Renal cortex interstitium (tissue), 11 donors: ENCODE measurements around the gene ZBTB20. TPM values are rescaled to one million over a fixed set of nuclear protein-coding genes. Genes with fewer than 3 reads are reported as not detected.

Experiments
- DNase-seq, 11 donors: peaks; one replicate each; pipeline ENCODE4 v3.0.0-alpha.2; 2013; ENCODE audit warnings: low read depth in 9 of 11, low spot score in 4 of 11; ENCODE audit errors: extremely low read depth in 1 of 11
- polyA plus RNA-seq, 3 donors: library from polyadenylated mRNA; unstranded; fragments of 120-200 nt; gene quantifications; one replicate each; pipeline ENCODE4 v1.2.1, GENCODE V29; 2013; ENCODE audit not compliant: insufficient read length in 3 of 3

ZBTB20 gene
- polyA plus RNA-seq, 3 donors = 5.5 to 6.9 (median 6.6) TPM

GRCh38 chr3:114634635-114635034, 512.5 kb downstream of the ZBTB20 start:
- DNase-seq = no peak

DNA sequence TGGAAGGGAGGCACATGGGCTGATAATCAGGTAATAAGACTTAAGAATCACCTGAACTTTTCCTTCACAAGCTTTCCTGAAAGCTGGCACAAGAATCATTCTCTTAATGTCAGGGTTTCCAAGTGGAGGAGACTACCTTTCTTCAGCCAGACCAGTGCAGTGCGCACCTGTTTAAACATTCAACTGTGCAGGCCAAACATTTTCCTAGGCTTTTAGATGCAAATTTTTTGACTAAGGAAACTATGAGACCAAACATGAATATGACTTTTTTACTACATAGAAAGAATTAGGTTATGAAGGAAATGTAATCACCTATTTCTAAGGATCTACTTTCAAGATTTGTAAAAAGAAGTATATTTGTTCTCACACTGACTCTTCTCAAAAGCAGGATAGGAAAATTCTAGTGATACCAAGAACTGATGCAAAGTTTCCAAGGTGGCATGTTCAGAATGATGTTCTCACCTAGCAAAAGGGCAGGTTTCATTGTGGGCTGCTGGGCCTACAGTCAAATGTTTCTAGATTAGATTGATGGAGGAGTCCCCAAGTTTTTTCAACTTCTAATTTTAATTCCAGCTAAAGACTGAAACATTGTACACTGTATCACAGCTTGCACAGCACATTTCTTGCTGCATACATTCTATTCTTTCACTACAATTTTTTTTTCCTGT, 514.2 kb downstream of the ZBTB20 start:
- DNase-seq = no peak

GRCh38 chr3:114627770-114628169, 519.3 kb downstream of the ZBTB20 start:
- DNase-seq = no peak

- peak in 1 of 11 donors; percentile 22 for DNase-seq
Measured at GRCh38 chr3:114626751-114627150, 520.3 kb downstream of the ZBTB20 start.

- DNase-seq = peak in 3 of 11 donors; percentile 37 to 48 (median 41)
Measured at GRCh38 chr3:114624571-114625181, 522.4 kb downstream of the ZBTB20 start.

DNA sequence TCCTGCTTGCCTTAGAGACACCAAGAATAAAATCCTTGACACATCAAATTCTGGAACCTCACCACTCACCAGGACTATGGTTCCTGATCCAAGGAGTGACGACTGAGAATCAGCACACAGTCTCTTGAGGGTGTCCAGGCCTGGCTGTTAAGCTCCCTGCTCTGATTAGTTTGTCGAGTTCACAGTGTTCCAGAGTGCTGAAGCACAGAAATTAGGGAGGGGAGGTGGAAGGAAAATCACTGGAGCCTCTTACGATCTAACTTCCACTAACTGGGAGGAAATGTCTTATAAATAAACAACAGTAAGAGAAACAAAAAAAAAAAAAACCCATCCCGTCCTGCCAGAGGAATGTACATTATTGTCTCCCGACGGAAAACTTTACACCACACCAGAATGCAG, 523.0 kb downstream of the ZBTB20 start:
- DNase-seq = peak in 2 of 11 donors; percentile 34 to 43

DNA sequence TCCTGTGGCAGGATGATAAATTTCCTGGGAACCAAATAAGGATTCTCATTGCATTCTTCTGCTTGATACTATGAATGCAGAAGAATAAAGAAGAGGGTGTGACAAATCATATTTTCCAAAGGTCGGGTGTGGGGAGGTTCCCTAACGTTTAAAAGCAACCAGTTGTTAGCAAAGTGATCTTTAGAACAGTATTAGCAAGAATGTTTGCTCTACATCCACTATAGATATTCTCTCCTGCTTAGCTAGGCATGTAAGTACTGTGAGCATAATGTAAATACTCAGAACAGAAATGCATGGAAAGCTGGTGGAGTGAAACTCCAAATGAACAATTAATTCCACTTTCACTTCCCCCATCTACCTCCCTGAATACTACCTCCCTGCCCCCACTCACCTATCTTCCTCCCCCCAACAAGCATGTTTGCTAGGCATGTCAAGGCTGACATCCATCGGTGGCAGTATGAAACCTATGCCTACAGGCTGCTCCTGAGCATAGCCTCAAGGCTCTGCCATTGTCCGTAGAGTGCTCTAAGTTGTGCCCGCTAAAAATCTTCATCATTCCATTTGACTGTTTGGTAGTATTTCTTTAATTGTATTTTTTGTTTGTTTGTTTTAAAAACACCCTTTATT, 523.6 kb downstream of the ZBTB20 start:
- DNase-seq = no peak

DNA sequence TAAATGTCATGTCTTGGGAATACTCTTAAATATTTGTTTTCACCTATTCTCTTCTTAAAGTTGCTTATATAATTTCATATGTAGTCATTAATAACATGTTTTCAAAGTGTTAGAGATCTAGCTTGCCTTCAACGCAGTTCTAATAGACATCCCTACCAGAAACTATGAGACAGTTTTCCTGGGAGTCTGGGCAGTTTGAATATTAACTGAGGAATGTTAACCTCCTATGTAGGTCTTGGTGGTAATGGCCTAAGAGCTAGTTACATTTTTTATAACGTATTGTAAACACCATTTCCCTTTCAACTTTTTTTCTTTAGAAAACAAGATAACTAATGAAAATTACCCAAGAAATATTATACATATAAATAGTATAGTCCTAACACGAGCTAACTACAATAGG, 525.1 kb downstream of the ZBTB20 start:
- no peak for DNase-seq

DNA sequence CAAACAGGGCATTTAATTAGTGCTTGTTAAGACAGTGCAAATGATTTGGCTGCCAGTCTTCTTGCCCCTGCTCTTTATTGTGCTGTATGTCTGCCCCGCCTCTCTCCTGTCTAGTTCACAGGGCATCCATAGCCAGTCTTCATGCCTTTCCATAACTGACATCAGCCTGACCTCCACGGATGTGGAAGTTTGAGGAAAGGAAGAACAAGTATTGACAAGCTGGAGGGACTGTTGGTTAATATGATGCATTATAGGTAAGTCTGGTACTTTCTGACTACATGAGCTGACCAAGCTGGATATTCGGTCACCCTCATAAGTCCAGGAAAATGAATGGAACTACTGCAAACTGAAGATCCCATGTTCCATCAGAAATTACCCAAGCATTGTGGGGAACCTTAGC, 527.3 kb downstream of the ZBTB20 start:
- DNase-seq = no peak

GRCh38 chr3:114615523-114616085, 531.5 kb downstream of the ZBTB20 start:
- DNase-seq = no peak

DNA sequence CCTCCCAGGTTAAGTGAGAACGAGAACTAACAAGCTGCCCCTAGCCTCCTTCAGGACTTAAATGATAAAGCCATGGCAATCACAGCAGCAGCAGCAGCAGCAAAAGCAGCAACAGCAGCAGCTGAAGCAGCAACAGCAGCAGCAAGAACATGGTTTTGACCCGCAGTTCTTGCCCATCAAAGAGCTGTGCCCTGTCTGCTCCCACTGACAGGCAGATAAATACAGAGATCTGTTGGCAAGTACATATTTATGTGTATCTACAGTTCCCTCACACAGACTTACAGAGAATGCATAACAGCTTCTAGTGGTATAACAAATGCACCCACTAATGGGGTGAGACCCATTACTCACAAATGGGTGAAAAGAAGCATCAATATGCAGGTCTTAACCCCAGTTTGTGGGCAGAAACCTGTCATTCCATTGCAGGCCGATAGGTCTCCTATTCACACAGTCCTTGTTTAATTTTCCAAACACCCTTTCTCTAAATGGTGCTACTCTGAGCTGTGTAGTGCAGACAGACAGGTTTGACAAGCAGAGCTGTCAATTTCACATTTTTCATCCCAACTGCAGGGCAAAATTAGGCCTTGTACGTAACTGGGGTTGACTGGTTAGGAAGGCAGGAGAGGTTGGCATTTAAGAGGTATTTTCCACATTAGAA, 537.0 kb downstream of the ZBTB20 start:
- DNase-seq = no peak

DNA sequence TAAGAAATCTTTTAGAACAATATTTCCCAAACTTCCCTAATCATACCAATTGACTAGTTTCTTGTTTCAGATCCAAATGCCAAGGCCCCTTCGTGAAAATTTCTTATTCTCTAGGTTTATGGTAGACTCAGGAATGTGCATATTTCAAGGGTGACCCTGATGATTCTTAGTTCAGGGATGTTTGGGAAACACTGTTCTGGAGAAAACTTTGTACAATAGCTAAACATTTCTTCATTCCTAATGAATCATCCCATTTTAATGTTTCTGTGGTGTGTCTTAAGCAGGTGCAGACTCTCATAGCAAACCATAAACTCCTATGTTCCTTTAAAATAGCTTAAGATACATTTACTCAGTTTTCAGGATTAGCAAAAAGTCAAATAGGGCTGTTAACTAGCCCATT, 538.8 kb downstream of the ZBTB20 start:
- no peak for DNase-seq

- DNase-seq = no peak
Measured at GRCh38 chr3:114606336-114606735, 540.8 kb downstream of the ZBTB20 start.

DNA sequence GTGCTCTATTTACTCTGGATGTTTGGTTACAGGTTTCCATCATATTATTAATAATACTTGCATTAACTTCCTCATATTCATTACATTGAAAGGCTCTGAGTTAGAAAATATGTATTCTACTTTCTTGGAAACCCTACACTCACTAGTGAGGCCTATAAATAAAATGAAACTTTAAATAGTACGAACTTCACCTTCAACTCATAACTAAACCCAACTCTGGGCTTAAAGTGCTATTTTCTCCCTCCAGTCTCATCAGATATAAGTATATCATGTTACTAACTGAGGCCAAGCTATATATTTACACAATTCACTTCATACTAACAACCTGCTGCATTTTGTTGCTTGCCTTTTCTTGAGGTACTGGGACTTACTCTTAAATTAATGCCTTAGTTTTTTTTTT, 546.5 kb downstream of the ZBTB20 start:
- DNase-seq = no peak

GRCh38 chr3:114597871-114598270, 549.2 kb downstream of the ZBTB20 start:
- DNase-seq = no peak

DNA sequence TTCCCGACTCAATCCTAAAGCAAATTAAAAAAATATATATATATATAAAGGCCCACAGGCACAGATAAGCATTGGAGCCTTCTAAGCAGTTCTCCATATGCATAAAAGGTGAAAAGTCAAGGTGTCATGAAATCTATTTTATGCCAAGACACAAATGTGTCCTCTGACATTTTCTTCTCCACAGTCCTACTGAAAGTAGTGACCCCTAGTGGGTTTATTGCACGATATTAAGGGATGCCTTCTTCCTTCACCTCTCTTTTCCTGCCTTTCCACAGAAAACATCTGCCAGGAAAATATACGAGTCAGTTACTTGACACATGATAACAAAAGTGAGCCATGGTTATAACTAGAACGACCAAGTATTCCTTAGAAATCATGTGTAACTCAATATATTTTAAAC, 550.1 kb downstream of the ZBTB20 start:
- no peak for DNase-seq

DNA sequence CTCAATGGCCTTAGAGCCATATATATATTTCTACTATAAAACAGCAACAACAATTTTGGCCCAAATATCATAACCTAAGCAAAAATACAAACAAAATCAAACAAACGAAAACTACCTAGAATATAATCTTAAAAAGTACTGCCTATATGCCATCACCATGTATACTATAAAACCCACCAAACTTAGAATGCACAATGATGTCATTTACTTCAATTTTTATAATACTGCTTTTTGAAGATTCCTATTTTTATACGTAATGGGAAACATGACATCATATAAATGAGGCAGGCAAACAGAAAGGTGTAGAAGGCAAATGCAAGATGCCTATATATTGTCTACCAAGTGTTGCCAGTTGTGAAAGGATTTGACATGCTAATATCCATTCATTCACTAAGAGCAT, 550.9 kb downstream of the ZBTB20 start:
- DNase-seq = no peak

DNA sequence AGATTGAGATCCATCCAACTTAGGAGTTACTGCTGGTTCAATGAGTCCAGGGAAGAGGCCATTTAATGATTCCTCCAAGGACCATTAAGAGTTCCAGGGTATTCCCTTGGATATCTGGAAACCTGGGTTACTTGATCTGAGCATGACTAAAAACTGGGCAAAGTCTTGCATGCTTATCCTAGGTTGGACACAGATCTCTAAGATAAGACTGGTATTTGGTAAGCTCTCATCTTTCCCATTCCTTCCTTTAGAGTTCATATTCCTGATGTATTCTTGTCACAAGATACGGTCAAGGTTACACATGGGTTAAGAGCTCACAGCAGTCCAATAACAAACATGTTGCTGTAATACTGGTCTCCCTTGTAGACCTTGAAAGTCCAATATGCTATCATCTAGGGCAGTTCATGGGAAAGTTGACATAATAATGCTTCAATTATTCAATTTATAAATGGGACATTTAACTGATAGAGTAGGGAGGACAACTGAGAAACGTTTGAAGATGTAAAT, 551.5 kb downstream of the ZBTB20 start:
- no peak for DNase-seq

DNA sequence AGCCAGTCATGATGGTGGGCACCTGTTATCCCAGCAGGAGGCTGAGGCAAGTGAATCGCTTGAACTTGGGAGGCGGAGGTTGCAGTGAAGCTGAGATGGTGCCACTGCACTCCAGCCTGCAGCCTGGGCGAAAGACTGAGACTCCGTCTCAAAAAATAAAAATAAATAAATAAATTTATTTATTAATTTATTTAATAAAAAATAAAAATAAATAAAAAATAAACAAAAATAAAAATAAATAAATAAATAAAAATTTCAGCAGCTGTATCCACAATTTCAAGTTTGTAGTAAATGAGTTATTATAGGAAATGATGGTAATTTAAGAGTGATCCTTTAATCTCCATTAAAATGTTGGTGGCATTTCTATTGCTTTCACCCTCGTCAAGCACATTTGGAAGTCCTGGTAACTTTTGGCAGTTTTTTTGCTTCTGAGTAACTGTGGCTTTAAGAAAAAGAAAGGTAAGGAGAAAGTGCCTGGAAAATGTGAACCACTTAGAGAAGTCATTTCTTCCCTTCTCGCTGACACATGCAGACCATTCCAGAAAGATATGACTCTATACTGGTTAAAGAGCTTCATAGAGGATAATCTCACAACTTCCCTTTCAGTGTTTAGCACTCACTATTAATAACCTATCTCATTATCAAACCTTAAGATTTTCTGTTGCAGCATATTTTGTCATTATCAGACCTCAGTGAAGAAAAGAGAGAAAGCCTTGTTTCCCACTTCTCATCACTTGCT, 556.6 kb downstream of the ZBTB20 start:
- no peak for DNase-seq
